Tibial nerve (tissue), 4 donors: ENCODE results near the gene BRK1.

ENCODE experiments used
- EP300 ChIP-seq, 2 donors: sonication (generic); formaldehyde crosslinking; IDR thresholded peaks; one replicate each; pipeline ENCODE4 v1.6.1; 2017; ENCODE audit warnings: antibody characterized with exemption in 2 of 2, mild to moderate bottlenecking in 1 of 2
- POLR2A ChIP-seq, 2 donors: fragments of 450-650 bp; IDR thresholded peaks; one replicate each; pipeline ENCODE4 v1.6.1; 2017; ENCODE audit warnings: antibody characterized with exemption in 2 of 2, mild to moderate bottlenecking in 2 of 2, moderate library complexity in 2 of 2
- TF ChIP-seq, protein P1 (sequence below), 5 experiments: fragments of 200-600 bp in 3 of 5; fragments of 450-650 bp in 2 of 5; sonication (generic) in 3 of 5; IDR thresholded peaks; one replicate each; pipeline ENCODE4 v1.5.1; 2016 to 2019; ENCODE audit warnings: antibody characterized with exemption in 5 of 5, mild to moderate bottlenecking in 3 of 5, moderate library complexity in 2 of 5

DNA sequence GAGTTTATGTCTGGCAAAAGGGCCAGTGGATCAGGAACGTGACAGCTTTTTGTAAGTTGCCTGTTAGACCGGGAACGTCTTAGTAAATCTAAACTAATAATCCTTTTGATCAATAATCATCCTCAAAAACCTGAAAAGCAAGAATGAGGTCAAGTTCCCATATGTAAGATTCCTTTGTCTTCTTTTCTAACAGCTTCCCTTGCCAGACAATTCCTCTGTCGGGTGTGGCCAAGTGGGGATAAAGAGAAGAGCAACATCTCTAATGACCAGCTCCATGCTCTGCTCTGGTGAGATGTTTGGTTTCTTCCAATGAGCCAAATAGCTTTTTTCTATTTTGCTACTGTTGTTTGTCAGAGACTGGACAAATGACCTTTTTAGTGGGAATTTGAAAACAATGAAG is 27.2 kb upstream of the BRK1 start:
- no peak for TF ChIP-seq POLR2A (IDR thresholded peaks at IDR 0.05)
- TF ChIP-seq, protein P1, sequence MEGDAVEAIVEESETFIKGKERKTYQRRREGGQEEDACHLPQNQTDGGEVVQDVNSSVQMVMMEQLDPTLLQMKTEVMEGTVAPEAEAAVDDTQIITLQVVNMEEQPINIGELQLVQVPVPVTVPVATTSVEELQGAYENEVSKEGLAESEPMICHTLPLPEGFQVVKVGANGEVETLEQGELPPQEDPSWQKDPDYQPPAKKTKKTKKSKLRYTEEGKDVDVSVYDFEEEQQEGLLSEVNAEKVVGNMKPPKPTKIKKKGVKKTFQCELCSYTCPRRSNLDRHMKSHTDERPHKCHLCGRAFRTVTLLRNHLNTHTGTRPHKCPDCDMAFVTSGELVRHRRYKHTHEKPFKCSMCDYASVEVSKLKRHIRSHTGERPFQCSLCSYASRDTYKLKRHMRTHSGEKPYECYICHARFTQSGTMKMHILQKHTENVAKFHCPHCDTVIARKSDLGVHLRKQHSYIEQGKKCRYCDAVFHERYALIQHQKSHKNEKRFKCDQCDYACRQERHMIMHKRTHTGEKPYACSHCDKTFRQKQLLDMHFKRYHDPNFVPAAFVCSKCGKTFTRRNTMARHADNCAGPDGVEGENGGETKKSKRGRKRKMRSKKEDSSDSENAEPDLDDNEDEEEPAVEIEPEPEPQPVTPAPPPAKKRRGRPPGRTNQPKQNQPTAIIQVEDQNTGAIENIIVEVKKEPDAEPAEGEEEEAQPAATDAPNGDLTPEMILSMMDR (IDR thresholded peaks at IDR 0.05) = no peak
- TF ChIP-seq EP300 (IDR thresholded peaks at IDR 0.05) = no peak
